ENCODE measurements around the gene NMRK2. TPM values are rescaled to one million over a fixed set of nuclear protein-coding genes. Genes with fewer than 3 reads are reported as not detected.

NMRK2 gene
- total and polyA plus RNA-seq, 2 of the 13 experiments (the other 11 are each of a cell fraction or from before 2014, with no cell fraction given) = not detected

DNA sequence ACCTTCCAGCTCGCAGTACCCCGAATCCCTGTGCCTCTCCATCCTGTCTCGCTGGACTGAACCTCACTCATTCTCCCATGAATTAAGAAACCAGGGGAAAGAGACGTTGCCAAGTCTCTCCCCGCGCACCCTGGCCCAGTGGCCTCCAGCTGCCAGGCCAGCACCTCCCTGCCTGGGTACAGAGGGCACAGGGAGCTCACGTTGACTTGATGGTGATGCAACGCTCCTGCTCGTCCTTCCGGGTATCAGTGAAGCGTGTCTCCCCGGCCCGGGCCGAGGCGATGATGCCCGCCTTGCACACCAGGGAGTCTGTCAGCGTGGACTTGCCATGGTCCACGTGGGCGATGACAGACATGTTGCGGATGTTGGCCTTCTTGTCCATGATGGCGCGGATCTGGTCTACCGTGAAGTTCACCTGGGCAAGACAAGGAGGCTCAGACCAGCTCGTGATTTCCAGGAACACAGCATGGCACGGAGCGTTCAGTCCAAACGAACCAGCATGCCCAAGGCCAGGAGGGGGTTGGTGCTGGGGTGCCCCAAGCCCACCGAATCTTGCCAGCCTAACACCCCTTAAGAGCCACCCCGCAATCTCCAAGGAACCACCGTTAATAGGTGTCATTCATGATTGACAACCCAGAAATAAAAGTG is 51.2 kb downstream of the NMRK2 start (continued):
- TF ChIP-seq, protein P1, sequence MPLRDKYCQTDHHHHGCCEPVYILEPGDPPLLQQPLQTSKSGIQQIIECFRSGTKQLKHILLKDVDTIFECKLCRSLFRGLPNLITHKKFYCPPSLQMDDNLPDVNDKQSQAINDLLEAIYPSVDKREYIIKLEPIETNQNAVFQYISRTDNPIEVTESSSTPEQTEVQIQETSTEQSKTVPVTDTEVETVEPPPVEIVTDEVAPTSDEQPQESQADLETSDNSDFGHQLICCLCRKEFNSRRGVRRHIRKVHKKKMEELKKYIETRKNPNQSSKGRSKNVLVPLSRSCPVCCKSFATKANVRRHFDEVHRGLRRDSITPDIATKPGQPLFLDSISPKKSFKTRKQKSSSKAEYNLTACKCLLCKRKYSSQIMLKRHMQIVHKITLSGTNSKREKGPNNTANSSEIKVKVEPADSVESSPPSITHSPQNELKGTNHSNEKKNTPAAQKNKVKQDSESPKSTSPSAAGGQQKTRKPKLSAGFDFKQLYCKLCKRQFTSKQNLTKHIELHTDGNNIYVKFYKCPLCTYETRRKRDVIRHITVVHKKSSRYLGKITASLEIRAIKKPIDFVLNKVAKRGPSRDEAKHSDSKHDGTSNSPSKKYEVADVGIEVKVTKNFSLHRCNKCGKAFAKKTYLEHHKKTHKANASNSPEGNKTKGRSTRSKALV (CRISPR knock-in tag; IDR thresholded peaks at IDR 0.05) = no peak
- TF ChIP-seq HMG20B (CRISPR knock-in tag; conservative IDR thresholded peaks at IDR 0.05) (no peak), ATAD3A (CRISPR knock-in tag; IDR thresholded peaks at IDR 0.05) (no peak), ZNF20 (CRISPR knock-in tag; IDR thresholded peaks at IDR 0.05) (no peak), ZC3H13 (CRISPR knock-in tag; IDR thresholded peaks at IDR 0.05) (0 out of 2 replicates have a peak, but pooled peaks have one; percentile 66), ZNF879 (CRISPR knock-in tag; IDR thresholded peaks at IDR 0.05) (no peak), IKZF4 (CRISPR knock-in tag; IDR thresholded peaks at IDR 0.05; ENCODE audit: borderline replicate concordance, low read depth, not compliant biosample characterization) (no peak), PHB2 (IDR thresholded peaks at IDR 0.05; ENCODE audit: partially characterized antibody) (no peak), CBX2 (IDR thresholded peaks at IDR 0.05; ENCODE audit: low read depth, low read length) (no peak), CBX2 (CRISPR knock-in tag; IDR thresholded peaks at IDR 0.05; ENCODE audit: low read depth) (no peak), FOXA3 (CRISPR knock-in tag; IDR thresholded peaks at IDR 0.05) (no peak), TBL1XR1 (IDR thresholded peaks at IDR 0.05; ENCODE audit: borderline replicate concordance, low read length, partially characterized antibody) (no peak), ZNF589 (CRISPR knock-in tag; conservative IDR thresholded peaks at IDR 0.05) (no peak), THAP11 (CRISPR knock-in tag; IDR thresholded peaks at IDR 0.05) (peak; percentile 9; the same call in 1 of the 2 replicates), SAFB2 (CRISPR knock-in tag; IDR thresholded peaks at IDR 0.05; ENCODE audit: borderline replicate concordance, low read depth) (no peak), ELF1 (CRISPR knock-in tag; IDR thresholded peaks at IDR 0.05) (peak; percentile 53)
- TF ChIP-seq, protein P2, sequence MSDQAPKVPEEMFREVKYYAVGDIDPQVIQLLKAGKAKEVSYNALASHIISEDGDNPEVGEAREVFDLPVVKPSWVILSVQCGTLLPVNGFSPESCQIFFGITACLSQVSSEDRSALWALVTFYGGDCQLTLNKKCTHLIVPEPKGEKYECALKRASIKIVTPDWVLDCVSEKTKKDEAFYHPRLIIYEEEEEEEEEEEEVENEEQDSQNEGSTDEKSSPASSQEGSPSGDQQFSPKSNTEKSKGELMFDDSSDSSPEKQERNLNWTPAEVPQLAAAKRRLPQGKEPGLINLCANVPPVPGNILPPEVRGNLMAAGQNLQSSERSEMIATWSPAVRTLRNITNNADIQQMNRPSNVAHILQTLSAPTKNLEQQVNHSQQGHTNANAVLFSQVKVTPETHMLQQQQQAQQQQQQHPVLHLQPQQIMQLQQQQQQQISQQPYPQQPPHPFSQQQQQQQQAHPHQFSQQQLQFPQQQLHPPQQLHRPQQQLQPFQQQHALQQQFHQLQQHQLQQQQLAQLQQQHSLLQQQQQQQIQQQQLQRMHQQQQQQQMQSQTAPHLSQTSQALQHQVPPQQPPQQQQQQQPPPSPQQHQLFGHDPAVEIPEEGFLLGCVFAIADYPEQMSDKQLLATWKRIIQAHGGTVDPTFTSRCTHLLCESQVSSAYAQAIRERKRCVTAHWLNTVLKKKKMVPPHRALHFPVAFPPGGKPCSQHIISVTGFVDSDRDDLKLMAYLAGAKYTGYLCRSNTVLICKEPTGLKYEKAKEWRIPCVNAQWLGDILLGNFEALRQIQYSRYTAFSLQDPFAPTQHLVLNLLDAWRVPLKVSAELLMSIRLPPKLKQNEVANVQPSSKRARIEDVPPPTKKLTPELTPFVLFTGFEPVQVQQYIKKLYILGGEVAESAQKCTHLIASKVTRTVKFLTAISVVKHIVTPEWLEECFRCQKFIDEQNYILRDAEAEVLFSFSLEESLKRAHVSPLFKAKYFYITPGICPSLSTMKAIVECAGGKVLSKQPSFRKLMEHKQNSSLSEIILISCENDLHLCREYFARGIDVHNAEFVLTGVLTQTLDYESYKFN (CRISPR knock-in tag; conservative IDR thresholded peaks at IDR 0.05) = no peak
- TF ChIP-seq, protein P3, sequence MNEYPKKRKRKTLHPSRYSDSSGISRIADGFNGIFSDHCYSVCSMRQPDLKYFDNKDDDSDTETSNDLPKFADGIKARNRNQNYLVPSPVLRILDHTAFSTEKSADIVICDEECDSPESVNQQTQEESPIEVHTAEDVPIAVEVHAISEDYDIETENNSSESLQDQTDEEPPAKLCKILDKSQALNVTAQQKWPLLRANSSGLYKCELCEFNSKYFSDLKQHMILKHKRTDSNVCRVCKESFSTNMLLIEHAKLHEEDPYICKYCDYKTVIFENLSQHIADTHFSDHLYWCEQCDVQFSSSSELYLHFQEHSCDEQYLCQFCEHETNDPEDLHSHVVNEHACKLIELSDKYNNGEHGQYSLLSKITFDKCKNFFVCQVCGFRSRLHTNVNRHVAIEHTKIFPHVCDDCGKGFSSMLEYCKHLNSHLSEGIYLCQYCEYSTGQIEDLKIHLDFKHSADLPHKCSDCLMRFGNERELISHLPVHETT (CRISPR knock-in tag; conservative IDR thresholded peaks at IDR 0.05) = no peak
- TF ChIP-seq, protein P4, sequence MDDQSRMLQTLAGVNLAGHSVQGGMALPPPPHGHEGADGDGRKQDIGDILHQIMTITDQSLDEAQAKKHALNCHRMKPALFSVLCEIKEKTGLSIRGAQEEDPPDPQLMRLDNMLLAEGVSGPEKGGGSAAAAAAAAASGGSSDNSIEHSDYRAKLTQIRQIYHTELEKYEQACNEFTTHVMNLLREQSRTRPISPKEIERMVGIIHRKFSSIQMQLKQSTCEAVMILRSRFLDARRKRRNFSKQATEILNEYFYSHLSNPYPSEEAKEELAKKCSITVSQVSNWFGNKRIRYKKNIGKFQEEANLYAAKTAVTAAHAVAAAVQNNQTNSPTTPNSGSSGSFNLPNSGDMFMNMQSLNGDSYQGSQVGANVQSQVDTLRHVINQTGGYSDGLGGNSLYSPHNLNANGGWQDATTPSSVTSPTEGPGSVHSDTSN (CRISPR knock-in tag; IDR thresholded peaks at IDR 0.05; ENCODE audit: borderline replicate concordance) = no peak
- TF ChIP-seq, protein P5, sequence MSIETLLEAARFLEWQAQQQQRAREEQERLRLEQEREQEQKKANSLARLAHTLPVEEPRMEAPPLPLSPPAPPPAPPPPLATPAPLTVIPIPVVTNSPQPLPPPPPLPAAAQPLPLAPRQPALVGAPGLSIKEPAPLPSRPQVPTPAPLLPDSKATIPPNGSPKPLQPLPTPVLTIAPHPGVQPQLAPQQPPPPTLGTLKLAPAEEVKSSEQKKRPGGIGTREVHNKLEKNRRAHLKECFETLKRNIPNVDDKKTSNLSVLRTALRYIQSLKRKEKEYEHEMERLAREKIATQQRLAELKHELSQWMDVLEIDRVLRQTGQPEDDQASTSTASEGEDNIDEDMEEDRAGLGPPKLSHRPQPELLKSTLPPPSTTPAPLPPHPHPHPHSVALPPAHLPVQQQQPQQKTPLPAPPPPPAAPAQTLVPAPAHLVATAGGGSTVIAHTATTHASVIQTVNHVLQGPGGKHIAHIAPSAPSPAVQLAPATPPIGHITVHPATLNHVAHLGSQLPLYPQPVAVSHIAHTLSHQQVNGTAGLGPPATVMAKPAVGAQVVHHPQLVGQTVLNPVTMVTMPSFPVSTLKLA (IDR thresholded peaks at IDR 0.05) = peak; percentile 85
